GM19239 (cell line): ENCODE results near the gene SYCN.

Experiments
- DNase-seq: peaks from one replicate; pipeline ENCODE4 v3.0.0; 2011; ENCODE audit warnings: low spot score; ENCODE audit not compliant: insufficient read length
- FAIRE-seq: peaks from 2 replicates; lab custom pipeline; 2011; peaks lifted over from hg19 to GRCh38; lab: Jason Lieb, UNC

The SYCN gene

GRCh38 chr19:39196320-39196719 is 7.7 kb downstream of the SYCN start:
- FAIRE-seq, result no peak
- no peak for DNase-seq

GRCh38 chr19:39195755-39196154 is 8.3 kb downstream of the SYCN start:
- no peak for FAIRE-seq
- no peak for DNase-seq

- FAIRE-seq (no peak), DNase-seq (no peak)
Observed at GRCh38 chr19:39194832-39195542, 9.1 kb downstream of the SYCN start.

- no peak for DNase-seq
- FAIRE-seq, result no peak
Observed at GRCh38 chr19:39193803-39194202, 10.3 kb downstream of the SYCN start.

GRCh38 chr19:39192846-39193245 is 11.2 kb downstream of the SYCN start:
- DNase-seq (no peak), FAIRE-seq (no peak)

GRCh38 chr19:39190768-39191167 is 13.3 kb downstream of the SYCN start:
- DNase-seq (no peak), FAIRE-seq (no peak)

GRCh38 chr19:39188960-39189359 is 15.1 kb downstream of the SYCN start:
- DNase-seq (no peak), FAIRE-seq (no peak)

GRCh38 chr19:39187552-39187943 is 16.5 kb downstream of the SYCN start:
- DNase-seq (no peak), FAIRE-seq (no peak)

- DNase-seq (no peak), FAIRE-seq (no peak)
Observed at GRCh38 chr19:39186391-39186790, 17.7 kb downstream of the SYCN start.

GRCh38 chr19:39183104-39183503 is 21.0 kb downstream of the SYCN start:
- FAIRE-seq (no peak), DNase-seq (no peak)

GRCh38 chr19:39182174-39182505 is 21.9 kb downstream of the SYCN start:
- DNase-seq (no peak), FAIRE-seq (no peak)

GRCh38 chr19:39181500-39182173 is 22.4 kb downstream of the SYCN start:
- FAIRE-seq (no peak), DNase-seq (no peak)

GRCh38 chr19:39180749-39181148 is 23.3 kb downstream of the SYCN start:
- FAIRE-seq (no peak), DNase-seq (no peak)

- FAIRE-seq (no peak), DNase-seq (no peak)
Observed at GRCh38 chr19:39179754-39180153, 24.3 kb downstream of the SYCN start.

GRCh38 chr19:39178296-39179006 is 25.6 kb downstream of the SYCN start:
- FAIRE-seq, result no peak

GRCh38 chr19:39177736-39178135 is 26.3 kb downstream of the SYCN start:
- no peak for FAIRE-seq
- DNase-seq, result no peak

More at GRCh38 chr19:39178296-39179006, 25.6 kb downstream of the SYCN start:
- no peak for DNase-seq

GRCh38 chr19:39177110-39177699 is 26.9 kb downstream of the SYCN start:
- FAIRE-seq, result no peak
- no peak for DNase-seq

GRCh38 chr19:39175564-39175963 is 28.5 kb downstream of the SYCN start:
- FAIRE-seq (no peak), DNase-seq (no peak)

- DNase-seq, result no peak
- no peak for FAIRE-seq
Observed at GRCh38 chr19:39174558-39175544, 29.2 kb downstream of the SYCN start.

- DNase-seq (no peak), FAIRE-seq (no peak)
Observed at GRCh38 chr19:39174142-39174541, 29.9 kb downstream of the SYCN start.
